ENCODE data around the gene GTF2E1. TPM values are rescaled to one million over a fixed set of nuclear protein-coding genes. Genes with fewer than 3 reads are reported as not detected.

Gene GTF2E1
- total RNA-seq, 1 donor from 2014 or later = 22.9 TPM

DNA sequence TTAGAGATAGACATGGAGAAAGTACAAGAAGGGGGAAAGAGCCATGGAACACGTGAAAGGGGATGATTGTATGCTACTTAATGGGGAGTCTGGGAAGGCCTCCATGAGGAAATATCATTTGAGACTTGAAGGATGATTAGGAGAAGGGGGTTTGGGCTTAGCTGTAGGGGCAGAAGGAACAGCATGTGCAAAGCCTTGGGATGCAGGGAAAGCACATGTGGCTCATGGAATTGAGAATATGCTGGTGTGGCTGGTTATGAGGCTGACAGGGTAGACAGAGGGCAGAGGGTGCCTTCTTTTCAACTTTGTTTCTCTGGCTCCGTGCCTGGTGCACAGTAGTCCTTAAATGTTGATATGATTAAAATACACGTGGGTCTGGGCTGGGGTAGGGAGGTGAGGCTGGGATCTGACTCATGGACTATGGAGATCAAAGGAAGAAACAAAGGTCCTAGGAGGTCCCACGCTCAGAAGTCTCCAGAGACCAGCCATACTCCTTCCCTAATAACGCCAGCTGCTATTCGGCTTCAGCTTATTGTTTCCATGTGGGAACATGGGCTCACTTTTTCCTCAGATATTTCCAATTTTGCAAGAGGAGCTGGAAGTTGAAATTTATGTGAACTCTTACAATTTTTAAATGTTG is 1.1 kb downstream of the GTF2E1 start:
- H3K27me3 Mint-ChIP-seq = no peaks in the 10 kb centered on the region
- H3K4me3 Mint-ChIP-seq = peak overlapping the region; percentile 96
- H3K4me1 Mint-ChIP-seq = peaks cover 36% of the 10 kb centered on the region
- H3K27ac Mint-ChIP-seq = peak overlapping the region; percentile 97
- POLR2A ChIA-PET = interaction anchor here (1.7 kb wide), 1 partner anchor 648 kb away, joined by 9 read pairs; no protein-coding TSS in a partner anchor
- intact Hi-C loops (cut with micrococcal nuclease) = loop anchor here (2.0 to 5.0 kb wide), 5 partner anchors 326 to 1673 kb away; partner anchors contain the start of genes COX17, HCLS1, POGLUT1 and WDR5B
- no peaks in the 10 kb centered on the region for H3K9me3 Mint-ChIP-seq
- peaks cover 15% of the 10 kb centered on the region for H3K36me3 Mint-ChIP-seq (ENCODE audit: low read depth)
- DNase-seq = no peak
- CTCF ChIA-PET = no interaction called here
- ATAC-seq (ENCODE audit: low read depth) = no peak
- TF ChIP-seq, protein P1, sequence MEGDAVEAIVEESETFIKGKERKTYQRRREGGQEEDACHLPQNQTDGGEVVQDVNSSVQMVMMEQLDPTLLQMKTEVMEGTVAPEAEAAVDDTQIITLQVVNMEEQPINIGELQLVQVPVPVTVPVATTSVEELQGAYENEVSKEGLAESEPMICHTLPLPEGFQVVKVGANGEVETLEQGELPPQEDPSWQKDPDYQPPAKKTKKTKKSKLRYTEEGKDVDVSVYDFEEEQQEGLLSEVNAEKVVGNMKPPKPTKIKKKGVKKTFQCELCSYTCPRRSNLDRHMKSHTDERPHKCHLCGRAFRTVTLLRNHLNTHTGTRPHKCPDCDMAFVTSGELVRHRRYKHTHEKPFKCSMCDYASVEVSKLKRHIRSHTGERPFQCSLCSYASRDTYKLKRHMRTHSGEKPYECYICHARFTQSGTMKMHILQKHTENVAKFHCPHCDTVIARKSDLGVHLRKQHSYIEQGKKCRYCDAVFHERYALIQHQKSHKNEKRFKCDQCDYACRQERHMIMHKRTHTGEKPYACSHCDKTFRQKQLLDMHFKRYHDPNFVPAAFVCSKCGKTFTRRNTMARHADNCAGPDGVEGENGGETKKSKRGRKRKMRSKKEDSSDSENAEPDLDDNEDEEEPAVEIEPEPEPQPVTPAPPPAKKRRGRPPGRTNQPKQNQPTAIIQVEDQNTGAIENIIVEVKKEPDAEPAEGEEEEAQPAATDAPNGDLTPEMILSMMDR (IDR thresholded peaks at IDR 0.05) = no peak

DNA sequence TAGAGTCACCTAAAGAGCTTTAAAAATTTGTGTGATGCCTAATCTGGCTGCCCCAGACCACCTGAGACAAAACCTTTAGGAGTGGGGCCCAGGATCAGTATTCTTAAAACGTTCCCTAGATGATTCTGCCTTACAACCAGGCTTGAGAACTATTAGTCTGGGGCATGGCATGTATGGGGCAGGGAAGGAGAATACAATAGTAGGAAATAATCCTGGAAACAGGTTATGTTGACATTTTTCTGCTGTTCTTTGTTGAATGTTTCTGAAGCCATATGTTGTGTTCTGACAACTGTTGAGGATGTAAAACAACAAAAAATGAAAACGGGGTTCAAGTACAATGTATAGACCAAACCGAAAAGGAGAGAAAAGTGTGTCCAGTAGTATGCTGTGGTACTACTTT is 2.9 kb downstream of the GTF2E1 start:
- ChIA-PET CTCF (no interaction called here), POLR2A (no interaction called here)
- Mint-ChIP-seq H3K4me3 (no peak overlapping the region), H3K27ac (no peak overlapping the region), H3K9me3 (no peaks in the 10 kb centered on the region), H3K4me1 (peaks cover 39% of the 10 kb centered on the region), H3K36me3 (ENCODE audit: low read depth) (peaks cover 16% of the 10 kb centered on the region), H3K27me3 (no peaks in the 10 kb centered on the region)
- intact Hi-C loops (cut with micrococcal nuclease) = no loop called here
- DNase-seq (no peak), ATAC-seq (ENCODE audit: low read depth) (no peak)
- TF ChIP-seq, protein P1 (IDR thresholded peaks at IDR 0.05) = no peak

DNA sequence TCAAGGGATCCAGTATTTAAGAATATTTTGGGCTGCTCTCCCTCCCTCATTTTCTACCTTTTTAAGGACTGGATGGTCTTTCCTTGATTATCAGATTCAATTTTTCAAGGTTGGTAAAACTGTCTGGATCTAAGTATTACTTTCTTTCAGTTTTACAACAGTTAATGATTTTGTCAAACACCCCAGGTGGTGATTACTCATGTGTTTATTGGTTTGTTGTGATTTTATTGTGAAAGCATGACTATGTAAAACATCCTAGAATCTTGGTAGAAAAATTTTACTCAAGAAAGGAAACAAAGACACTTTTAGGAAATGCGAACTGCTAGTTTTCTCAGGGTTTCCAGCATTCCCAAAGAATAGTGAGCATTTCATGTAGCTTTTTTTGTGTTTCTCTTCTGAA is 7.3 kb downstream of the GTF2E1 start:
- Mint-ChIP-seq H3K27ac (no peak overlapping the region), H3K4me1 (peaks cover 14% of the 10 kb centered on the region), H3K4me3 (no peak overlapping the region), H3K9me3 (no peaks in the 10 kb centered on the region), H3K36me3 (ENCODE audit: low read depth) (peaks cover 41% of the 10 kb centered on the region), H3K27me3 (no peaks in the 10 kb centered on the region)
- CTCF ChIA-PET = no interaction called here
- DNase-seq (no peak), ATAC-seq (ENCODE audit: low read depth) (no peak)
- intact Hi-C loops (cut with micrococcal nuclease) = no loop called here
- TF ChIP-seq, protein P1 (IDR thresholded peaks at IDR 0.05) = no peak
- POLR2A ChIA-PET = no interaction called here

DNA sequence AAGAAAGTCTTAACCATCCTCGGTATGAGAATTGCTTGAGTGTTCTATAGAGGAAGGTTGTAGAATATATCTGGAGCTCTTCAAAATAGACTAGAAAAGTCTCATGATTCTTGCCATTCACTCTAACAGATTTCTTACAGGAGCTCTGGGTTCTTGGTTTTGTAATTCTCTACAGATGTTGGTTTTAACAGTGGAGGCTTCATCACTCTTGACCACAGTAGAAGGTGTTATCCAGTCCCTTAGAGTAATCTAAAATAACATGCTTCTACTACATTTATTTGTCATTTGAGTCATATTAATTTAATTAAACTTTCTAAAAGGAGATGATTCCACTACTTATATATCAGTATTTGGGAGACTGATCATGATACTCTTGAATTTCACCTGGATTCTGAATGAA is 9.7 kb downstream of the GTF2E1 start:
- CTCF ChIA-PET = no interaction called here
- ATAC-seq (ENCODE audit: low read depth) (no peak), DNase-seq (no peak)
- TF ChIP-seq, protein P1 (IDR thresholded peaks at IDR 0.05) = no peak
- peaks cover 56% of the 10 kb centered on the region for H3K36me3 Mint-ChIP-seq (ENCODE audit: low read depth)
- POLR2A ChIA-PET = no interaction called here
- H3K4me3 Mint-ChIP-seq = no peak overlapping the region
- intact Hi-C loops (cut with micrococcal nuclease) = no loop called here
- no peaks in the 10 kb centered on the region for H3K27me3 Mint-ChIP-seq
- H3K27ac Mint-ChIP-seq = no peak overlapping the region
- H3K9me3 Mint-ChIP-seq = peaks cover 3% of the 10 kb centered on the region
- peaks cover 17% of the 10 kb centered on the region for H3K4me1 Mint-ChIP-seq

DNA sequence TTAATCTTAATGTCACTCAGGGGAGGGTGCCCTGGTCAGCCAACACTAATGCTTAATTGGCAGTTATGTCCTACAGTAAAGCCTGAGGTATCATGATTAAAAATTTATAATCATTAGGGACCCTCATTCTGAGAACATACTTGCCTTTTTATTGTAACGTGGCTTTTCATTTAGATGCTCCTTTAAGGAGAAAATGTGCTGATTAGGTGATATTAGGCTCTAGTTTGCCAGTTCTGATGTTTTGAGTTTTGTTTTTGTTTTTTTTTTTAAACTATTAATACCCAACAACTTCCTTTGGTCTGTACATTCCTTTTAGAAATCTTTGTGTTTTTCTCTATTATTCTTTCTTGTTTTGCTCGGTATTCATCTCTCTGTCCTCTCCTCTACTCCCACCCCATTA is 10.3 kb downstream of the GTF2E1 start:
- Mint-ChIP-seq H3K9me3 (peaks cover 3% of the 10 kb centered on the region), H3K4me1 (peaks cover 17% of the 10 kb centered on the region), H3K27me3 (no peaks in the 10 kb centered on the region), H3K4me3 (no peak overlapping the region), H3K27ac (no peak overlapping the region), H3K36me3 (ENCODE audit: low read depth) (peaks cover 55% of the 10 kb centered on the region)
- TF ChIP-seq, protein P1 (IDR thresholded peaks at IDR 0.05) = no peak
- CTCF ChIA-PET = no interaction called here
- POLR2A ChIA-PET = no interaction called here
- ATAC-seq (ENCODE audit: low read depth) (no peak), DNase-seq (no peak)
- intact Hi-C loops (cut with micrococcal nuclease) = no loop called here

Measured in activated B cell treated with CpG ODN at 0.5 μM for 24 hours (primary cell).